HTERT RPE-1 (cell line): Measurements from ENCODE around the gene LCK.
"Not testable (repeated sequence)": the region's sequence is repeated elsewhere in the genome, so short reads cannot be mapped to it uniquely, and the experiment has no call there.

Experiments used
- in situ Hi-C: fragments of 300-500 bp; cut with MboI; formaldehyde crosslinking; loops from 4 replicates; pipeline ENCODE4 v1.14.3; 2020; ENCODE audit warnings: low sequenced_read_pairs

Gene LCK

DNA sequence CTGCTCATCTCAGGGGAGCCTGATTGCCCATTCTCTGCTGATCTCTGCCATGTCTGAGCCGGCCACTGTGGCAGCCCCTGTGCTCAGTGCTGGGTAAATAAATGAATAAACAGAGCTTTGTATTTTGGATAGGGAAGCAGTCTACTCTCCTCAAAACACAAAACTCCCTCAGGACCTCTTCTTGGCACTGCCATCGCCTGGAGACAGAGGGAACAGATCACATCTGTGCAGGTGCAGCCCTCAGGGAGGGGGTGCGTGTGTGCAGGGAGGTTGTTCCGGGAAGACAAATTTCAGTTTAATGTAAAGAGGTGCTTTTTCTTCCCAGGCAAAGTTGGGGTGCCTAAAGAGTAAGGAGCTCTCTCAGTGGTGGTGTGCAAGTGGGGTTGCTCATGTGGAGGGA lies 11.7 kb upstream of the LCK start:
- in situ Hi-C loops = no loop called here

DNA sequence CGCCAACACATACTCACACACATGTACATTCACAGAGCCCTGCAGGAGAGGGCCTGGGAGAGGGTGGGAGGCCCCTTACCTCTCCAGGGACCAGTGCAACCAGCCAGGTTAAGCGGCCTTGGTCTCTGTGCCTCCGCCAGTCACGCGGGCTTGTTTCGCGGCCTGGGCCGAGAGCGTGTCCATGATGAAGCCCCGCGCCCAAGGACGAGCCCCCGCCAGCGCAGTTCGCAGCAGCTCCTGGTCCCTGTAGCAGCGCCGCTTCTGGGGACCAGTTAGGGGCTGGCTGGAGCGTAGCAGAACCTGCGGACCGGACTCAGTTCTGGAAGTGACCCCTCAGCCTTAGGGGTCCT lies 11.3 kb upstream of the LCK start:
- in situ Hi-C loops = no loop called here

DNA sequence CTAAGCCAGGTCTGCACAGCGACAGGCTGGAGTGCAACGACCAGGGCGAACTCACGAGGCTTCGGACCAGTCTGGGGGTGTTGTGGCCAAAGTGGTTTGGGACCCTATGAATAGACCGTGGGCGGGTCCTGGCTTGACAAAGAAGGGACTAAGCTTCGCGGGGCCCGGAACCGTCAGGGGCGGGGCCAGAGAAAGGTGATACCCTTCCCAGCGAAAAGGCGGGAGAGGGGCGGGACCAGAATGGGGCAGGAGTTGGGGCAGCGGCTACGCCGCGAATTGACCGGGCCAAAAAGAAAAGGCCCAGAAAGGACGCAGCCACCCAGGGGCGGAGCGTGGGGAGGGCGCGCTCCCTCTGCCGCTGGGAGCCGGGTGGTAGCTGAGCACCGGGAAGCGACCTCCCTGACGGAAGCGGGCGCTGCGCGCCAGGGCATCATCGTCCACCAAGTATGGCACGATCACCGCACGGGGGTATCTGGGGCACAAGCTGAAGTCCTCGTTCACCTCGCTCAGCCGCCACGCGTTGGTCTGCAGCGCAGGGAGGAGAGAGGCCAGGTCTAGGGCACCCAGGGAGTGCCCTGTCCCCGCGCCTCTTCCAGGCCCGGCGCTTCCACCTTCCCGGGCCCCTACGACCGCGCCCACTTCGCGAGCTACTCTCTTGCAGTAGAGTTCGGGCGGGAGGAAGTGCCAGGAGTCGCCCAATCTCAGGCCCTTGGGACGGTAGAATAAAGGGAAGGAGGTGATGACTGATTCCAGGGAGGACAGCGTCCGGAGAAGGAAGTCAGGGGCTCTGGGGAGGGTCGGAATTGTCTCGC lies 10.7 kb upstream of the LCK start:
- in situ Hi-C loops = no loop called here

DNA sequence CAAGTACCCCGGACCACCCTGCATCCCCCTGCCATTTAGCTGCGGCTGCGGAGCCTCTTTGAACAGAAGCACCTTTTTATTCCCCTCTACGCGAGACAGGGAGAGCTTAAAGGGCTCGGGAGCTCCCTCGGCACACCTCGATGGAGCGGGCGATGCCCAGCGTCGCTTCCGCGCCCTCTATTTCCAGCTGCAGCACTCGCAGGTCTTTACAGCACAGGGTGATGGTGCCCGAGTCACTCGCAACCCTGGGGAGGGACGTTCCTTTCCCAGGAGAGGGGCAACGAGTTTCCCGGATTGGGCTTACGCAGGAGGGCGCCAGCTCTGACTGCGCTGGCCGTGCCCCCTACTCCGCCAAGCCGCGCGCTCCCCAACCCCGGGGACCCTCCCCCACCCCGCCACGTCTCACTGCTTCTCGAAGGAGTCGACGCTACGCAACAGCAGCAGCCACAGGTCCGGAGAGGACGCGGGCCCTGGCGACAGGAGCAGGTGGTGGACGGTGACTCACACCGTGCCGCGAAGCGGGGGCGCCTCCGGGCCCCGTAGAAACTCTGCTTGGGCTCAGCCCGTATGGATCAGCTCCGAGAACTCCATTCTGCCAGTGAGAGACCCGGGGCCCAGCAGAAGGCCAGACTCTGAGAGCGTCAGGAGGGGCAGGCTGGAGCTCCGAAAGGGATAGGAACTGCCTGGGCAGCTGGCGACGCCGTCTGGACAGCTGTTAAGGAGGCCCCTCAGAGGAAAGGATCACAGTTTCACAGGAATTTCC lies 9.9 kb upstream of the LCK start:
- in situ Hi-C loops = no loop called here

DNA sequence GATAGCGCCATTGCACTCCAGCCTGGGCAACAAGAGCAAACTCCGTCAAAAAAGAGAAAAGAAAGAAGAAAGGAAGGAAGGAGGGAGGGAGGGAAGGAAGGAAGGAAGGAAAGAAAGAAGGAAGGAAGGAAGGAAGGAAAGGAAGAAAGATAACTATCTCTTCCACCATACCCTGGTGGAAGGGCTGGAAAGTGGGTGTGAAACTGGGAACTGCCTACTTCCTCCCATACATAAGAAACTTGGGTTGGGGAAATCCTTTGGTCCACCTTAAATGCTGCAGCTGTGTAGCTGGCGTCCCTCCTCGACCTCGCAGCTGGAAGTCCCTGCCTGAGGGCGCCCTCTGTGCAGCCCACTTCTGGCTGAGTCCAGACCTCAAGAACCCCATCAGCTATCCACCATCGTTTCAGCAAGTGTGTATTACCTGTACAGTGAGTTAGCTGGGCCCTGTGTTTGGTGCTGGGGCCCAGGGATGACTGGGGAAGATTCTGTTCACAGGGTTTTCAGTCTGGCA lies 8.7 kb upstream of the LCK start:
- in situ Hi-C loops = no loop called here

DNA sequence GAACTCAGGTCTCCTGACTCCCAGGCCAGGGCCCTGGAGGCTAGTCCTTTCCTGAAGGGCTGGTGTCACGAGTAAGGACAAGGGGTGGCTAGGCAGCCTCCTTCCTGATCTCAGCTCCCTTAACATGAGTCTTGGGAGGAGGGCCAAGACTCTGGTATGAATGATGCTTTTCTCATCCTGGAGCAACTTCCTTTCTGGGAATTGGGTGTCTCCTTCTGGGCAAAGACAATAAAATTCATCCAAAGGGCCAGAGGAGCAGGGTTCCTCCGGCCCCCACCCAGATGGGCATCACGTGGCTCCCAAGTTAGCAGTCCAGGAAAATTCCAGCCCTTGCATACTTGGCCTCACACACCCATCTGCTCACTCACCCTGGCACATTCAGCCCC lies 4.2 kb upstream of the LCK start, which contains the start of gene FAM167B:
Gene FAM167B, plus strand, starts transcription at position 335 of the 386 bp plus-strand sequence. CDS start 200 bp downstream, outside the sequence.
- in situ Hi-C loops = no loop called here

DNA sequence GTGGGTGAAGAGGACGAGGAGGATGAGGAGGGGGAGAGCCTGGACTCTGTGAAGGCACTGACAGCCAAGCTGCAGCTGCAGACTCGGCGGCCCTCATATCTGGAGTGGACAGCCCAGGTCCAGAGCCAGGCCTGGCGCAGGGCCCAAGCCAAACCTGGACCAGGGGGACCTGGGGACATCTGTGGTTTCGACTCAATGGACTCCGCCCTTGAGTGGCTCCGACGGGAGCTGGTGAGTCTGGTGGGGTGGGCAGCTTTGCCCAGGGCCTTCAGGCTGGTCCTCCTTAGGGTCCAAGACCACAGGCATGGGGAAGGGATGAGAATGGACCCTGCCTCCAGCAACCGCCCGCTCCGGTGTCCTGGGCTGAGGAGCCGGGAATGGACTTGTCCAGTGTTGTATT lies 3.6 kb upstream of the LCK start:
- in situ Hi-C loops = no loop called here

DNA sequence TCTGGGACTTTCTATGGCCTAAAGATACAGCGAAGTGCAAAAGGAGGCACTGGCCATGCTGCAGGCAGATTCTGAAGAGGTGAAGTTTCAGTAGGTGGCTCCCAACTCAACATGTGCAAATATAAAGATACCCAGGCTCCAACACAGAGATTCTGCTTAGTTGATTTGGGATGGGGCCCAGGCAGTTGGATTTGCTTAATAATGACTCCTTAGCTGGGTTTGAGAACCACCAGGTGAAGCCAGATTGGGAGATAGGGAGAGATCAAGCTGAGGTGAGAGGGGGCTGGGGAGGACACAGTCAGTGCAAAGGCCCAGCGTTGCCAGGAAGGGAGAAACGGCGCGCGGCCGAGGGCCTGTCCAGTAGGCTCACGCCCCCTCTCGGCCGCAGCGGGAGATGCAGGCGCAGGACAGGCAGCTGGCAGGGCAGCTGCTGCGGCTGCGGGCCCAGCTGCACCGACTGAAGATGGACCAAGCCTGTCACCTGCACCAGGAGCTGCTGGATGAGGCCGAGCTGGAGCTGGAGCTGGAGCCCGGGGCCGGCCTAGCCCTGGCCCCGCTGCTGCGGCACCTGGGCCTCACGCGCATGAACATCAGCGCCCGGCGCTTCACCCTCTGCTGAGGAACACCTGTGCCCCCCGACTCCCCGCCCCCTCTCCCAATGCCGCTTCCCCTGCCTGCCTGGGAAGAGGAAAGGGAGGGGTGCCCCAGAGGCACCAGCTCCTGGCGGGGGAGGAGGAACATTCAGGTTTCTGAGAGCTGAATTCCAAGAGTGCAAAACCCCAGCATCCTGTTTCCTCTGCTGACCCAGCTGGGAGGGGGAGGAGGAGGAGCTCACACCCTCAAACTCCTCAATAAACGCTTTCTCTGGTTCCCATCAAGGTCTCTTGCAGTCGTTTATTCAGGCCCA lies 2.8 kb upstream of the LCK start:
- in situ Hi-C loops = no loop called here

DNA sequence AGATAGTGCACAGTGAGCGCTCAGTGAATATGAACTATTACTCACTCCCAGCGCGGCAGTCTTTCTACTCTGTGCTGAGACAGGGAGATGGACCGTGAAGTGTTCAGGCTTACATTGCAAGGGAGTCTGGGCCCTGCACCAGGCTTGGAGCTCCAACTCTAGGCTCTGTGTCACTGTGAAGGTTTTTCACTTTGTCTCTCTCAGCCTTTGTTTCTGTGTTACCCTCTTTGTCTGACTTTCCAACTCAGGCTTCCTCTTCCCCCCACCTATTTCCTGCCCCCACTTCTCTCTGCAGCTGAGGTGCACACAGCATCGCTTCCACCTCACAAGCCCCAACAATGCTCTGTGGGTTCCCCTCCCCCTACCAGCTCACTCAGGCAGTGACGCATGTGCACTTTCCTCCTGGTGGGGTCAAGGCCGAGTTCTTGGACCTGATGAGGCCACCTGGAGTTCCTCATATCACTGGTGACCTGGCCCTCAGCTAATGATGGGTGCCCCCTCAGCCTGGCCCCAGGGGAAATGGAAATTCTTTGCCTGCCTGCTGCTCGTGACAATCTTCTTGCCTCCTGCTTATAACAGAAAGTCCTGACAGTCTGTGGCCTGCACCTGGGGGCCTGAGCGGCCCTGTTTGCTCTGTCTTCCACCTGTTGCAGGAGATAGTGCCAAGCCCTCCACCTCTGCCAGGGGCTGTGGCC lies 1.1 kb upstream of the LCK start:
- in situ Hi-C loops = no loop called here

DNA sequence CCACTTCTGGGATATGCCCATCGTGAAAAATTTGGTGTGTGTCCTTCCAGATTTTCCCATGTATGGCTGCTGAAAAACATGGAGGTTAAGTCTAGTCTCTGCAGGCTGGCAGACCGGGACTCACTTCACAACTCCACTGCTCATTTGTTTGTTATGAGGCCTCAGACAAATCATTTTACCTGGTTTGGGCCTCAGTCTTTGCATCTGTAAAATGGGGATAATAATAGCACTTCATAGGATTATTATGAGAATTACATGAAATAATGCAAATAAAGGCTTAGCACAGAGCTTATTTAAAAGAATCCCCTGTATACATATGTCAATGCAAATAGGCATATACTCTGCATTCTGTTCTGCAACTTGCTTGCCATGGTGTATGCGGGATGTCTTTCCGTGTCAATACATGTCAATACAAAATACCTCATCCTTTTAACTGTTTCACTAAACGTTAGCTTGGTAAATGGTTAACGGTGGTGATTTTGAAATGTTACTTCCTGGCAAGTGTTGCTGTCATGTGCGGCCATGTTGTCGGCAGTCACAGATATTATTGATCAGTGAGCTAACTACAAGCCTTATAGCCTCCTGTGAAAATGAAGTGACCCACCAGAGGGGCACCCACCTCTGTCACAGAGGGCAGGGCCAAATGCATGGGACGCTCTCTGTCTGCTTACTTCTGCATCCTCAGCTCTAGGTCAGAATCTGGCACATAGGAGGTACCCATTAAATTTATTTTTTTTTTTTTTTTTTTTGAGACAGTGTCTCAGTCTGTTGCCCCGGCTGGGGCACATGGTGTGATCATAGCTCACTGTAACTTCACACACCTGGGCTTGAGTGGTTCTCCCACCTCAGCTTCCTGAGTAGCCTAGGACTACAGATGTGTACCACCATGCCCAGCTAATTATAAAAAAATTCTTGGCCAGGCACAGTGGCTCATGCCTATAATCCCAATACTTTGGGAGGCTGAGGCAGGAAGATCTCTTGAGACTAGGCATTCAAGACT lies 4.3 kb downstream of the LCK start:
- in situ Hi-C loops = no loop called here

DNA sequence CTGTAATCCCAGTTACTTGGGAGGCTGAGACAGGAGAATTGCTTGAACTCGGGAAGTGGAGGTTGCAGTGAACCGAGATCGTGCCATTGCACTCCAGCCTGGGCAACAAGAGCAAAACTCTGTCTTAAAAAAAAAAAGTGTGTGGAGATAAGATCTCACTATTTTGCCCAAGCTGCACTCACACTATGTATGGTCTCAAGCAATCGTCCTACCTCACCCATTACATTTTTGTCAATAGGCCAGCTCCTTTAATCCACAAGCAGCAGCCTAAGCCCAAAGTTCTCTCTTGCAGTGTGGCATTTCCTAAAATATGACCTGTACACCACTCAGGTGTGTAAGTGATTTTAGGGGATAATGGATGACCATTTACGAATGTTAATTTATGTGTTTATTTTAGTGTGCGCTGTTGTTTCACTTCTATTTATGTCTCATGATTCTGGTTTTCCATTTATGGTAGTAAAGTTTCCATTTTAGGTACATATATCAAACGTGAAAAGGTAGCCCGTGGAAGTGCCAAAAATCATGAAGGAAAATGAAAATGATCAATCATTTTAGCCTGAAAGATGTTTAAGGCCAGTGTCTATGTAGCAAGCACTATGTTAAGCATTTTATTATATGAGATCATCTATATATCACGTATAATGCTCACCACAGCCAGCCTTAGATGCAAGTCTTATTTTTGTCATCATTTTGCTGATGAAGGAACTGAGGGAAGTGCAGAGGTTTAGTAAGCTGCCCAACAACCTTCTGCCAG lies 5.6 kb downstream of the LCK start:
- in situ Hi-C loops = no loop called here

DNA sequence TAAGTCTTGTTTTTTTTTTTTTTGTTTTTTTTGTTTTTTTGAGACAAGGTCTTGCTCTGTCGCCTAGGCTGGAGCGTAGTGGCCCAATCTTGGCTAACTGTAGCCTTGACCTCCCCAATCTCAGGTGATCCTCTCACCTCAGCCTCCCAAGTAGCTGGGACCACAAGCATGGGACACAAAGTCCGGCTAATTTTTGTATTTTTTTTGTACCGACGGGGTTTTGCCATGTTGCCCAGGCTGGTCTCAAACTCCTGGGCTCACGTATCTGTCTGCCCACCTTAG lies 6.1 kb downstream of the LCK start:
- in situ Hi-C loops = no loop called here

DNA sequence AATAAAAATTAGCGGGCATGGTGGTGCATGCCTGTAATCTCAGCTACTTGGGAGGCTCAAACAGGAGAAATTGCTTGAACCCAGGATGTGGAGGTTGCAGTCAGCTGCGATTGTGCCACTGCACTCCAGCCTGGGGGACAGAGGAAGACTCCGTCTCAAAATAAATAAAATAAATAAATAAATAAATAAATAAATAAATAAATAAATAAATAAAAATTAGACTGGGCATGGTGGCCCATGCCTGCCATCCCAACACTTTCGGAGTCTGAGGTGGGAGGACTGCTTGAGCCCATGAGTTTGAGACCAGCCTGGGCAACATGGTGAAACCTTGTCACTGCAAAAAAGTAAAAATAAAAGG lies 12.2 kb downstream of the LCK start:
- in situ Hi-C loops = not testable (repeated sequence)

DNA sequence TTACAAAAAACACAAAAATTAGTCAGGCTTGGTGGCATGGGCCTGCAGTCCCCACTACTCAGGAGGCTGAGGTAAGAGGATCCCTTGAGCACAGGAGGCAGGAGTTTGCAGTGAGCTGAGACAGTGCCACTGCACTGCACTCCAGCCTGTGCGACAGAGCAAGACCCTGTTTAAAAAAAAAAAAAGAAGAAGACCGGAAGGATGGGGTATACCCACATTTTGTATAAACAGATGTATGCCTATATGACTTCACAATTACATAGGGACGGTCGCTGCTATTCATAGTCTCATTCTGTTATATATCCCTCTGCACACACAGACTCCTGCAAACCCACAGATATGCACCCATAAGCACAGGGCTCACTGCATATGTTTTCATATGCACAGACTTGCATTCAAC lies 12.7 kb downstream of the LCK start:
- in situ Hi-C loops = no loop called here

DNA sequence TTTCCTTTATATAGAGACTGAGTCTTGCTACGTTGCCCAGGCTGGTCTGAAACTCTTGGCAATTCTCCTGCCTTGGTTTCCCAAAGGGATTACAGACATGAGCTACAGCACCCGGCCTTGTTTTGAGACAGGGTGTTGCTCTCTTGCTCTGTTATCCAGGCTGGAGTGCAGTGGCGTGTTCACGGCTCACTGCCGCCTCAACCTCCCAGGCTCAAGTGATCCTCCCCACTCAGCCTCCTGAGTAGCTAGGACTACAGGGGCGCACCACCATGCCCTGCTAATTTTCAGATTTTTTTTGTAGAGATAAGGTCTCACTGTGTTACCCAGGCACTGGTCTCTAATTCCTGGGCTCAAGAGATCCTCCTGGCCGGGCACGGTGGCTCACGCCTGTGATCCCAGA lies 14.8 kb downstream of the LCK start:
- in situ Hi-C loops = no loop called here

DNA sequence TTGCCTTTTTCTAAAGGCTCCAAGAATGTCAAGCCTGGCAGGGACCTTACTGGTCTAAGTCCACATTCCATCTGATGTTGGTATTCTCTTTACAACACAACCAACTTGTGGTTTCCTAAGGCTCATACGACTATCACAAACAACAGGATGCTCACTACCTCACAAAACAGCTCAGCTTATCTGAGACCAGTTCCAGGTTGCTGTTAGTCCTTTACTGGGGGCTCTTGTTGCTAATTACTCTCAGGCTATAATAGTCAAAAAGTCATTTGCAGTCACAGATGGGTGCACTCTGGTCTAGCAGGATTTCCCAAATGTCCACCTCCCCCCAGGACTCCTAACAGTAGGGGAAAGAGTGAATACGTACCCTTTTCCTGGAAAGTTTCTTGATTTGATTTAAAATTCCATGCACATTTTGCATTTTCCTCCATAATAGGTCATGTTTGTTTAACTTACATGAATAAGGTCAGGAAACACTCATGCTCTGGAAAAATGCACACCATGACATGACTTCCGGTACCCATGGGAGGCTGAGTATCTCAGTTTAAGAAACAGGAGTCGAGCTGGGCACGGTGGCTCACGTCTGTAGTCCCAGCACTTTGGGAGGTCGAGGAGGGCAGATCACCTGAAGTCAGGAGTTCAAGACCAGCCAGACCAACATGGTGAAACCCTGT lies 16.0 kb downstream of the LCK start:
- in situ Hi-C loops = no loop called here

DNA sequence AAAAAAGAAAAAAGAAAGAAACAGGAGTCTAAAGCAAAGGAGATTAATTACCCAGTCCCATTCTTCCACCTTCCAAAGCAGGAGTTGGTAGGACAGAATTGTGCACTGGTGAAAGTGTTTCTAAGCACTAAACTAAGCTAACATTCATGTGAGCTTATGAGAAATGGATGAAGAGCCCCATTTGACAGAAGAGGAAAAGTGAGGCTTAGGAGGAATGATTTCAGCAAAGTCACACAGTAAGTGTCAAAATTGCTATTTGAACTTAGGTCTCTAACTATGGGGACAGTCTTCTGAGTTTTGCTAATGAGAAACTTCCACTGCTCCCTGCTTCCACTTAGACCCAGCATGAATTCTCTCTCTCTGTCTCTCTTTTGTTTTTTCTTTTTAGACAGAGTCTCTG lies 18.7 kb downstream of the LCK start:
- in situ Hi-C loops = no loop called here

DNA sequence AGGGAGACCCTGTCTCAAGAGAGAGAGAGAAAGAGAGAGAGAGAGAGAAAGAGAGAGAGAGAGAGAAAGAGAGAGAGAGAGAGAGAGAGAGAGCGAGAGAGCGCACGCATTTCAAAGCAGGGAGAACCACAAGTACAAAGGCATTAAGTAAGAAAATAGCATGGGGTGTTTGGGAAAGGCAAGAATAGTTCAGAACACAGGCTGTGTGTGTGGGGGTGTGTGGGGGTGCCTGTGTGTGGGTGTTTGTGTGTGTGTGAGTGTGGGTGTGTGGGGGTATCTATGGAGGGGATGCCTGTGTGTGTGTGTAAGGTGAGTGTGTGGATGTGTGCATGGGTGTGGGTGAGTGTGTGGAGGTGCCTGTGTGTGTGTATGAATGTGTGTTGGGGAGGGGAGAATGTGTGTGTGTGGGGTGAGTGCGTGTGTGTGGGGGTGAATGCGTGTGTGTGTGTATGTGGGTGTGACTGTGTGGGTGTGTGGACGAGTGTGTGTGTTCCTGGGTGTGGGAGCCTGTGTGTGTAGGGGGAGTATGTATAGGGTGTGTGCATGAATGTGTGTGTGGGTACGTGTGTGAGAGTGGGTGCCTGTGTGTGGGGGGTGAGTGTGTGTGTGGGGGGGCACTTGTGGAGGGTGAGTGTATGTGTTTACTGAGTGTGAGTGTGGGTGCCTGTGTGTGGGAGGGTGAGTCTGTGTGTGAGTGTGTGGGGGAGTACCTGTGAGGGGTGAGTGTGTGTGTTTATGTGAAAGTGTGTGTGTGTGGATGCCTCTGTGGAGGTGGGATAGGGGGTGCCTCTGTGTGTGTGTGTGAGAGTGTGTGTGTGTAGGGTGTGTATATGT lies 21.7 kb downstream of the LCK start:
- in situ Hi-C loops = no loop called here
